SK-N-SH (cell line): ENCODE results near the gene LBR. TPM values are rescaled to one million over a fixed set of nuclear protein-coding genes. Genes with fewer than 3 reads are reported as not detected.
A peak's percentile ranks its signal among the peaks of the same experiment; 100 is the strongest.

Experiments
- CTCF ChIA-PET: fragments of 300-600, 350-600 bp; formaldehyde crosslinking; extraction: SDS; loops from one replicate; lab custom pipeline; 2021; lab: Yijun Ruan, JAX
- POLR2A ChIA-PET: fragments of 350-600 bp; sonication (Branson Sonifier 250); formaldehyde crosslinking; extraction: SDS; loops from one replicate; lab custom pipeline; 2020; ENCODE audit warnings: antibody characterized with exemption, inconsistent platforms; lab: Yijun Ruan, JAX
- DNase-seq: peaks from one replicate; pipeline ENCODE4 v3.0.0; 2012
- H2AFZ ChIP-seq: fragments of 200-600 bp; sonication (generic); 2 replicates; pipeline ENCODE4 v1.8.1; 2016; ENCODE audit warnings: antibody characterized with exemption, mild to moderate bottlenecking, low read depth
- H3F3A ChIP-seq: fragments of 200-600 bp; sonication (generic); replicated peaks from 2 replicates; pipeline ENCODE3; 2016; ENCODE audit warnings: antibody characterized with exemption, mild to moderate bottlenecking; ENCODE audit not compliant: insufficient read depth
- H3K27ac ChIP-seq, 2 experiments: fragments of 200-500 bp in 1 of 2; fragments of 200-600 bp in 1 of 2; sonication (Bioruptor generic) in 1 of 2; sonication (generic), shearing (Covaris generic) in 1 of 2; 2 replicates each; pipeline versions ENCODE4 v1.5.1 to v1.6.1; 2014 to 2016; ENCODE audit warnings: low read depth in 2 of 2, inconsistent platforms in 1 of 2, low read length in 1 of 2, mild to moderate bottlenecking in 1 of 2, mixed read lengths in 1 of 2
- H3K27me3 ChIP-seq: fragments of 200-600 bp; sonication (generic), shearing (Covaris generic); 2 replicates; pipeline ENCODE4 v1.6.1; 2016; ENCODE audit warnings: mixed run types; ENCODE audit not compliant: insufficient read depth
- H3K36me3 ChIP-seq, 2 experiments: fragments of 200-500 bp in 1 of 2; fragments of 200-600 bp in 1 of 2; sonication (Bioruptor generic) in 1 of 2; sonication (generic) in 1 of 2; replicated peaks in 1 of 2; 2 replicates each; pipeline versions ENCODE3 to v1.5.1; 2014 to 2016; ENCODE audit warnings: low read length in 1 of 2, mild to moderate bottlenecking in 1 of 2; ENCODE audit not compliant: insufficient read depth in 2 of 2, control insufficient read depth in 1 of 2
- H3K4me1 ChIP-seq, 2 experiments: fragments of 200-500 bp in 1 of 2; fragments of 200-600 bp in 1 of 2; sonication (Bioruptor generic) in 1 of 2; sonication (generic), shearing (Covaris generic) in 1 of 2; 2 replicates each; pipeline versions ENCODE4 v1.5.1 to v1.6.1; 2014 to 2016; ENCODE audit warnings: low read depth in 1 of 2, low read length in 1 of 2, mixed run types in 1 of 2; ENCODE audit not compliant: insufficient read depth in 2 of 2, control insufficient read depth in 1 of 2
- H3K4me2 ChIP-seq: fragments of 200-600 bp; sonication (generic), shearing (Covaris generic); 2 replicates; pipeline ENCODE4 v1.6.1; 2017; ENCODE audit warnings: mixed run types
- H3K4me3 ChIP-seq, 2 experiments: fragments of 200-500 bp in 1 of 2; fragments of 200-600 bp in 1 of 2; sonication (Bioruptor generic) in 1 of 2; sonication (generic), shearing (Covaris generic) in 1 of 2; 2 replicates each; pipeline versions ENCODE4 v1.5.1 to v1.8.1; 2014 to 2016; ENCODE audit warnings: low read depth in 2 of 2, inconsistent platforms in 1 of 2, low read length in 1 of 2, mild to moderate bottlenecking in 1 of 2, mixed read lengths in 1 of 2, moderate library complexity in 1 of 2
- H3K79me2 ChIP-seq: fragments of 200-600 bp; sonication (generic); 2 replicates; pipeline ENCODE4 v1.8.1; 2017; ENCODE audit warnings: mild to moderate bottlenecking; ENCODE audit not compliant: insufficient read depth
- H3K9ac ChIP-seq: fragments of 200-600 bp; sonication (generic); 2 replicates; pipeline ENCODE4 v1.6.1; 2017; ENCODE audit warnings: mixed run types
- H3K9me2 ChIP-seq: fragments of 200-600 bp; sonication (generic); 2 replicates; pipeline ENCODE4 v1.6.1; 2017; ENCODE audit warnings: mixed run types
- H3K9me3 ChIP-seq: fragments of 200-600 bp; sonication (generic); 2 replicates; pipeline ENCODE4 v1.6.1; 2017; ENCODE audit warnings: mixed run types, mild to moderate bottlenecking, moderate library complexity
- H4K20me1 ChIP-seq: fragments of 200-600 bp; sonication (generic); 2 replicates; pipeline ENCODE4 v1.6.1; 2017; ENCODE audit warnings: mild to moderate bottlenecking, mixed run types; ENCODE audit not compliant: insufficient read depth
- CTCF ChIP-seq: fragments of 200-600 bp; sonication (generic); IDR thresholded peaks from 2 replicates; pipeline ENCODE4 v1.6.1; 2017; ENCODE audit warnings: antibody characterized with exemption, mild to moderate bottlenecking, moderate library complexity
- ELF1 ChIP-seq: IDR thresholded peaks from 2 replicates; pipeline ENCODE4 v1.4.0; 2012
- GABPA ChIP-seq: IDR thresholded peaks from 2 replicates; pipeline ENCODE4 v1.4.0; 2012; ENCODE audit warnings: low read depth, mild to moderate bottlenecking
- GATA2 ChIP-seq: sonication (generic); formaldehyde crosslinking; IDR thresholded peaks from 2 replicates; pipeline ENCODE4 v1.5.0; 2020; ENCODE audit warnings: mild to moderate bottlenecking, missing genetic modification reagents
- IRF3 ChIP-seq: fragments of 150-350 bp; IDR thresholded peaks from 2 replicates; pipeline ENCODE4 v1.6.1; 2016; ENCODE audit warnings: mild to moderate bottlenecking, low read depth, low read length
- MAX ChIP-seq: IDR thresholded peaks from 2 replicates; pipeline ENCODE4 v1.4.0; 2012; ENCODE audit warnings: low read depth
- MEF2A ChIP-seq: IDR thresholded peaks from 2 replicates; pipeline ENCODE4 v1.4.0; 2012; ENCODE audit warnings: low read depth, borderline replicate concordance
- MXI1 ChIP-seq: IDR thresholded peaks from 2 replicates; pipeline ENCODE4 v1.6.1; 2012; ENCODE audit warnings: mild to moderate bottlenecking, low read depth, low read length, improper control_type of control experiment
- NFIC ChIP-seq: IDR thresholded peaks from 2 replicates; pipeline ENCODE4 v1.4.0; 2012; ENCODE audit warnings: borderline replicate concordance
- NRF1 ChIP-seq: IDR thresholded peaks from 2 replicates; pipeline ENCODE4 v1.6.1; 2012; ENCODE audit warnings: low read depth, mild to moderate bottlenecking, low read length
- POLR2AphosphoS5 ChIP-seq: IDR thresholded peaks from 2 replicates; pipeline ENCODE4 v1.6.1; 2012; ENCODE audit warnings: low read depth, low read length
- RFX5 ChIP-seq: IDR thresholded peaks from 2 replicates; pipeline ENCODE4 v1.6.1; 2012; ENCODE audit warnings: mild to moderate bottlenecking, improper control_type of control experiment, low read length
- RXRA ChIP-seq: IDR thresholded peaks from 2 replicates; pipeline ENCODE4 v1.4.0; 2012; ENCODE audit warnings: low read depth, mild to moderate bottlenecking, borderline replicate concordance
- SIN3A ChIP-seq: IDR thresholded peaks from 2 replicates; pipeline ENCODE4 v1.6.1; 2012; ENCODE audit warnings: low read depth, mild to moderate bottlenecking, low read length, moderate library complexity, borderline replicate concordance
- SMC3 ChIP-seq: IDR thresholded peaks from 2 replicates; pipeline ENCODE4 v1.6.1; 2012; ENCODE audit warnings: low read depth, low read length, improper control_type of control experiment
- TCF12 ChIP-seq: IDR thresholded peaks from 2 replicates; pipeline ENCODE4 v1.4.0; 2012
- ZBTB33 ChIP-seq: IDR thresholded peaks from 2 replicates; pipeline ENCODE4 v1.4.0; 2012; ENCODE audit warnings: low read depth, borderline replicate concordance
- WGBS: methylation state at CpG from one replicate; pipeline ENCODE4 v1.1.6; 2017; ENCODE audit warnings: low lambda C conversion rate; 5-methylcytosine and 5-hydroxymethylcytosine counted together
- polyA plus RNA-seq, 3 experiments: library from polyadenylated mRNA; depleted of rRNA; stranded (reverse); fragments of >200 nt; gene quantifications; 2 replicates each; pipeline ENCODE4 v1.2.3, GENCODE V29; 2012

LBR gene
- polyA plus RNA-seq, 1 of the 3 experiments (the other 2 are of a cell fraction) = 10.6 TPM

GRCh38 chr1:225428068-225428880 lies 436 bp upstream of the LBR start (continued):
- TF ChIP-seq CTCF = 0 out of 2 replicates have a peak, but pooled peaks have one; percentile 7
- TF ChIP-seq ZBTB33 = no peak
- no peak for TF ChIP-seq MEF2A
- peak; percentile 33; the same call in 1 of the 2 replicates for TF ChIP-seq MAX
- TF ChIP-seq RXRA = no peak
- peak; percentile 15; the same call in 1 of the 2 replicates for TF ChIP-seq SIN3A
- no peak for TF ChIP-seq ELF1
- TF ChIP-seq NFIC = no peak
- TF ChIP-seq MXI1 = peak; percentile 25; the same call in 1 of the 2 replicates
- TF ChIP-seq TCF12 = peak; percentile 48; the same call in 1 of the 2 replicates

- H3K4me2 ChIP-seq = peak overlapping the region; percentile 91
- TF ChIP-seq GABPA (no peak), POLR2AphosphoS5 (no peak), RFX5 (no peak), NRF1 (no peak), MEF2A (no peak), MXI1 (peak; percentile 60; the same call in 1 of the 2 replicates), SMC3 (no peak), SIN3A (no peak), MAX (peak; percentile 69), GATA2 (CRISPR knock-in tag) (0 out of 2 replicates have a peak, but pooled peaks have one; percentile 32), IRF3 (no peak)
- TF ChIP-seq, all 33 proteins: peak for 3
- no peaks in the 10 kb centered on the region for H3K9me2 ChIP-seq
- peak overlapping the region; percentile 74 to 89 for H3K4me3 ChIP-seq
- H3K79me2 ChIP-seq = peaks cover 60% of the 10 kb centered on the region
- ChIA-PET POLR2A (no interaction called here), CTCF (interaction anchor here (1.0 to 2.8 kb wide), 3 partner anchors 28 to 108 kb away, joined by 3 to 13 read pairs (median 4); no protein-coding TSS in a partner anchor)
- H3K9ac ChIP-seq = peak overlapping the region; percentile 76
- H3K27ac ChIP-seq = peak overlapping the region in 1 of 2 experiments; percentile 48; a peak in 2 of 4 replicates
- DNase-seq = peak; percentile 52
- no peaks in the 10 kb centered on the region for H3K27me3 ChIP-seq
- H3K9me3 ChIP-seq = no peaks in the 10 kb centered on the region
- H3K36me3 ChIP-seq = peaks cover 5 to 7% of the 10 kb centered on the region in 2 experiments
- 8% methylated on average over 36 of the region's 36 CpGs for WGBS
- peaks cover 13% of the 10 kb centered on the region for H4K20me1 ChIP-seq
- no peak overlapping the region; the same call in 1 of the 2 replicates for H2AFZ ChIP-seq
- peaks cover 40 to 44% of the 10 kb centered on the region in 2 experiments; a peak in 3 of 4 replicates for H3K4me1 ChIP-seq
- H3F3A ChIP-seq = peaks cover 20% of the 10 kb centered on the region
Measured at GRCh38 chr1:225426395-225427234, 1.2 kb downstream of the LBR start.
